HL-60 (cell line): ENCODE data around the gene RIOK3.
A peak's percentile ranks its signal among the peaks of the same experiment; 100 is the strongest.

ENCODE experiments used
- DNase-seq, 2 experiments: peaks; one replicate each; pipeline ENCODE4 v3.0.0-alpha.2; 2010 to 2020; ENCODE audit warnings: low read depth in 1 of 2, low spot score in 1 of 2
- H3K27ac ChIP-seq: fragments of 250-450 bp; sonication (Bioruptor Pico); replicated peaks from 2 replicates; pipeline ENCODE4 v1.5.1; 2020; ENCODE audit warnings: mild to moderate bottlenecking, moderate library complexity
- H3K27me3 ChIP-seq: fragments of 250-450 bp; sonication (Bioruptor Pico); 2 replicates; pipeline ENCODE4 v1.5.1; 2021; ENCODE audit warnings: mild to moderate bottlenecking, moderate library complexity; ENCODE audit not compliant: insufficient read depth, poor library complexity, severe bottlenecking
- H3K4me3 ChIP-seq: replicated peaks from 2 replicates; pipeline ENCODE4 v1.5.1; 2011; ENCODE audit warnings: mild to moderate bottlenecking, control low read depth, low read length; ENCODE audit not compliant: insufficient read depth
- GABPA ChIP-seq: IDR thresholded peaks from 2 replicates; pipeline ENCODE4 v1.6.1; 2012; ENCODE audit warnings: low read depth
- POLR2AphosphoS5 ChIP-seq: IDR thresholded peaks from 2 replicates; pipeline ENCODE4 v1.6.1; 2012; ENCODE audit warnings: low read depth
- SPI1 ChIP-seq: IDR thresholded peaks from 2 replicates; pipeline ENCODE4 v1.6.1; 2012; ENCODE audit warnings: low read depth, mild to moderate bottlenecking, borderline replicate concordance
- TF ChIP-seq, protein P1 (sequence below): IDR thresholded peaks from 2 replicates; pipeline ENCODE4 v1.6.1; 2012; ENCODE audit warnings: low read depth; ENCODE audit not compliant: insufficient replicate concordance
- TF ChIP-seq, protein P2 (sequence below): IDR thresholded peaks from one replicate; pipeline ENCODE4 v1.5.1; 2011; ENCODE audit warnings: low read length, control low read depth, inconsistent platforms; ENCODE audit not compliant: insufficient read depth

Gene RIOK3

DNA sequence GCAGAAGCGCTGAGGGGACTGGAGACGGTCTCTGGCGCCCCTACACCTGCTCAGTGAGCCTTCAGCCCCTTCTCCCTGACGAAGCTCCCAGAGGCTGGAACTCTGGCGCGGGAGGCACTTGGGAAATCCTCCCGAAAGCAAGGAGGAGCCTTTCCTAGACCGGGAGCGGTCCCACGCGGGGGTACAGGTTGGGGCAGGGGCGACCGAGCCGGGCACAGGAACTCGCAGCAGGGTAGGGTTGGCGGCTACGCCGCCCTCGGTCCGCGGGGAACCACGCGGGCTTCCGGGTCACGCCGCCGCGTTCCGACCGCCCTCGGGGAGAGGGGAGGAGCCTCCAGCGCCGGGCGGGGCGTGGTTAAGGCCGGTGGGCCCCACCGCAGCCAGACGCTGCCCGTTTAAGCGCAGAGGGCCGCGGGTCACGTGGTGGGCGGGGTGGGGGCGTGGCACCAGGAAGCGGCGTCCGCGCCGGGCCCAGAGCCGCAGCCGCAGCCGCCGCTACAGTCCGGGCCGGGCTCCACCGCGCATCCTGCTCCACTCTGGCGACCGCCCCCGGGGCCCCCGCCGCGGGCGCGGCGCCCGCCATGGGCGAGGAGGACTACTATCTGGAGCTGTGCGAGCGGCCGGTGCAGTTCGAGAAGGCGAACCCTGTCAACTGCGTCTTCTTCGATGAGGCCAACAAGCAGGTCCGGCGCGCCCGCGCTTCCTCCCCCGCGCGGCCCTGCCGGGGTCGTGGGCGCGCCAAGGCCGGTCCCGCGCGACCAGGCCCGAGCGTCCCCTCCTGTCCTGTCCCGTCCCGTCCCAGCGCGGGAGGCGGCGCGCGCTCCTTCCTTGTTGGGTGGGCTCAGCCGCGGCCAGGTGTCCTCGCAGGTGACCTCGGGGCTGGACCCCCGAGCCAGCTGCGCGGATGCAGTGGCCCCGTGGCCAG lies 50.2 kb downstream of the RIOK3 start, which contains the start of gene RMC1:
Gene RMC1 (plus strand): TSS at position 474 of the 925 bp plus-strand sequence. CDS start 108 bp downstream, at position 582.
- peak within 1 kb of the TSS; percentile 92 for H3K27ac ChIP-seq
- no peak; the same call in 1 of the 2 replicates for TF ChIP-seq SPI1
- TF ChIP-seq GABPA = peak; percentile 61
- TF ChIP-seq POLR2AphosphoS5 = peak; percentile 95
- TF ChIP-seq, protein P1, sequence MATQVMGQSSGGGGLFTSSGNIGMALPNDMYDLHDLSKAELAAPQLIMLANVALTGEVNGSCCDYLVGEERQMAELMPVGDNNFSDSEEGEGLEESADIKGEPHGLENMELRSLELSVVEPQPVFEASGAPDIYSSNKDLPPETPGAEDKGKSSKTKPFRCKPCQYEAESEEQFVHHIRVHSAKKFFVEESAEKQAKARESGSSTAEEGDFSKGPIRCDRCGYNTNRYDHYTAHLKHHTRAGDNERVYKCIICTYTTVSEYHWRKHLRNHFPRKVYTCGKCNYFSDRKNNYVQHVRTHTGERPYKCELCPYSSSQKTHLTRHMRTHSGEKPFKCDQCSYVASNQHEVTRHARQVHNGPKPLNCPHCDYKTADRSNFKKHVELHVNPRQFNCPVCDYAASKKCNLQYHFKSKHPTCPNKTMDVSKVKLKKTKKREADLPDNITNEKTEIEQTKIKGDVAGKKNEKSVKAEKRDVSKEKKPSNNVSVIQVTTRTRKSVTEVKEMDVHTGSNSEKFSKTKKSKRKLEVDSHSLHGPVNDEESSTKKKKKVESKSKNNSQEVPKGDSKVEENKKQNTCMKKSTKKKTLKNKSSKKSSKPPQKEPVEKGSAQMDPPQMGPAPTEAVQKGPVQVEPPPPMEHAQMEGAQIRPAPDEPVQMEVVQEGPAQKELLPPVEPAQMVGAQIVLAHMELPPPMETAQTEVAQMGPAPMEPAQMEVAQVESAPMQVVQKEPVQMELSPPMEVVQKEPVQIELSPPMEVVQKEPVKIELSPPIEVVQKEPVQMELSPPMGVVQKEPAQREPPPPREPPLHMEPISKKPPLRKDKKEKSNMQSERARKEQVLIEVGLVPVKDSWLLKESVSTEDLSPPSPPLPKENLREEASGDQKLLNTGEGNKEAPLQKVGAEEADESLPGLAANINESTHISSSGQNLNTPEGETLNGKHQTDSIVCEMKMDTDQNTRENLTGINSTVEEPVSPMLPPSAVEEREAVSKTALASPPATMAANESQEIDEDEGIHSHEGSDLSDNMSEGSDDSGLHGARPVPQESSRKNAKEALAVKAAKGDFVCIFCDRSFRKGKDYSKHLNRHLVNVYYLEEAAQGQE = peak; percentile 34
- TF ChIP-seq, protein P2, sequence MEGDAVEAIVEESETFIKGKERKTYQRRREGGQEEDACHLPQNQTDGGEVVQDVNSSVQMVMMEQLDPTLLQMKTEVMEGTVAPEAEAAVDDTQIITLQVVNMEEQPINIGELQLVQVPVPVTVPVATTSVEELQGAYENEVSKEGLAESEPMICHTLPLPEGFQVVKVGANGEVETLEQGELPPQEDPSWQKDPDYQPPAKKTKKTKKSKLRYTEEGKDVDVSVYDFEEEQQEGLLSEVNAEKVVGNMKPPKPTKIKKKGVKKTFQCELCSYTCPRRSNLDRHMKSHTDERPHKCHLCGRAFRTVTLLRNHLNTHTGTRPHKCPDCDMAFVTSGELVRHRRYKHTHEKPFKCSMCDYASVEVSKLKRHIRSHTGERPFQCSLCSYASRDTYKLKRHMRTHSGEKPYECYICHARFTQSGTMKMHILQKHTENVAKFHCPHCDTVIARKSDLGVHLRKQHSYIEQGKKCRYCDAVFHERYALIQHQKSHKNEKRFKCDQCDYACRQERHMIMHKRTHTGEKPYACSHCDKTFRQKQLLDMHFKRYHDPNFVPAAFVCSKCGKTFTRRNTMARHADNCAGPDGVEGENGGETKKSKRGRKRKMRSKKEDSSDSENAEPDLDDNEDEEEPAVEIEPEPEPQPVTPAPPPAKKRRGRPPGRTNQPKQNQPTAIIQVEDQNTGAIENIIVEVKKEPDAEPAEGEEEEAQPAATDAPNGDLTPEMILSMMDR = no peak

DNA sequence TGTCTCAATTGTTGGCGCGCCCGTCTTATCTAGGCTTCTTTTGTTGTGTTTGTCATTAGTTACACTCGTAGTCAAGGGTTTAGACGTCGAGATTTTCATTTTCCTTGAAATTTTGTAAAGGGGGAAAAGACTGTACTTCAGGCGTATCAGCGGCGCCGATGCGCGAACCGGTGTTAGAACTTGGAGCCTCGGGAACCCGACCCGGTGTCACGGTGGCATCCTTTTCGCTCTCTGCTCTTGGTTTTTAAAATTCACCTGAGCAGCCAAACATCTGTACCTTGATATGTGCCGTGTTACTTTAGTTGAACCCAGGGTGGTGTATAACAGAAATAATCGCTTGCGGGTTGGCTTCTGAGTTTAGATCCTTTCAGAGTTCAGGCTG lies 50.9 kb downstream of the RIOK3 start:
- peak overlapping the region; percentile 43 for H3K27ac ChIP-seq
- H3K4me3 ChIP-seq = peak overlapping the region; percentile 87
- TF ChIP-seq, protein P1 = no peak
- TF ChIP-seq GABPA (no peak), SPI1 (no peak), POLR2AphosphoS5 (no peak)
- TF ChIP-seq, protein P2 = no peak
- H3K27me3 ChIP-seq = no peaks in the 10 kb centered on the region
- no peak for DNase-seq

More for the DNA sequence above, 50.2 kb downstream of the RIOK3 start, which contains the start of gene RMC1:
- peak; percentile 97 to 98 for DNase-seq
- H3K4me3 ChIP-seq = peak within 1 kb of the TSS; percentile 87
- H3K27me3 ChIP-seq = no peaks in the 10 kb centered on the region

DNA sequence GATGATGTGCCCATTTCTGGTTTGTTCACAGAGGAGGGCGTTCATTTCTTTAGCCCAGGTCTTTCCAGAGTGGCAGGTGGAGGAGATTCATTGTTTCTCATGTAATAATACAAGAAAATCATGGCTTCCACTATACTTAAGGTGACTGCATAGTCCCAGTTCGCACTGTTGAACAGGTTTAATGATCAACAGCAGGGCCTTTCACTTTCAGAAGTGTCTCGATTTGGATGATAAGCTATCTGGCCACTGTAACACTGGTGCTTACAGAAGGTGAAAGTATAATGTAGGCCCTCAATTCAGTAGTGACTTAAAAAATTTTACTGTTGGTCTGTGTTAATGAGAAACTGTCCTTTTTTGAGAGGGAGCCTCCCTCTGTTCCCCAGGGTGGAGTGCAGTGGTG lies 51.6 kb downstream of the RIOK3 start:
- DNase-seq = no peak

More for the DNA sequence above, 51.6 kb downstream of the RIOK3 start:
- no peak overlapping the region for H3K27ac ChIP-seq
- H3K27me3 ChIP-seq = no peaks in the 10 kb centered on the region
- no peak overlapping the region for H3K4me3 ChIP-seq
- TF ChIP-seq POLR2AphosphoS5 = no peak
- TF ChIP-seq, protein P2 = no peak
- TF ChIP-seq, protein P1 = no peak
